RWPE1 (cell line): ENCODE results near the gene CCDC178.

Experiments
- CTCF ChIA-PET: fragments of 350-600 bp; sonication (Branson Sonifier 250); formaldehyde crosslinking; extraction: SDS; loops from one replicate; lab custom pipeline; 2021; lab: Yijun Ruan, JAX
- POLR2A ChIA-PET: fragments of 400-600 bp; formaldehyde crosslinking; extraction: SDS; loops from one replicate; lab custom pipeline; 2020; ENCODE audit warnings: antibody characterized with exemption; ENCODE audit not compliant: low non-redundant PET; lab: Yijun Ruan, JAX
- DNase-seq: peaks from one replicate; pipeline ENCODE4 v3.0.0; 2012; ENCODE audit warnings: low spot score
- H3K27ac ChIP-seq: fragments of 450-650 bp; 2 replicates; pipeline ENCODE4 v1.5.1; 2017
- CTCF ChIP-seq: fragments of 450-650 bp; conservative IDR thresholded peaks from 2 replicates; pipeline ENCODE4 v1.5.1; 2017; ENCODE audit warnings: low read depth, mild to moderate bottlenecking

Gene CCDC178

DNA sequence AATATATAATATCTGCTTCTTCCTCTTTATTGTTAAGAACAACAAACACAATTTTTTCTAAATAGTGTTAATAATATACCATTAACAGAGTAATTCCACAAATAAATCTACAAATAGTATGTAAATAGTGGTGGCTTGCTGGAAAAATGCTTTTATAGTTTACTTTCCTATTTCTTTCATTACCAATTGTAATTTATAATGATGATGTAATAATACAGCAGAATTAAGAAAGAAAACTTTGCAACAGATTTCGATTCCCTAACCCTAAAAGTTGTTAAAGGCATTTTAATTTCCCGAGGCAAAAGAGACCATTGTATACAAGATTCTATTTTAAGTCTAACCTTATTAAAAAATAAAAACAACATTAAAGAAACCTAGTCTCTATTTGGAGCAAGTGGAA, 307.9 kb downstream of the CCDC178 start:
- no peak for TF ChIP-seq CTCF
- no peak for DNase-seq
- CTCF ChIA-PET = no interaction called here
- POLR2A ChIA-PET = no interaction called here
- H3K27ac ChIP-seq = no peak overlapping the region

DNA sequence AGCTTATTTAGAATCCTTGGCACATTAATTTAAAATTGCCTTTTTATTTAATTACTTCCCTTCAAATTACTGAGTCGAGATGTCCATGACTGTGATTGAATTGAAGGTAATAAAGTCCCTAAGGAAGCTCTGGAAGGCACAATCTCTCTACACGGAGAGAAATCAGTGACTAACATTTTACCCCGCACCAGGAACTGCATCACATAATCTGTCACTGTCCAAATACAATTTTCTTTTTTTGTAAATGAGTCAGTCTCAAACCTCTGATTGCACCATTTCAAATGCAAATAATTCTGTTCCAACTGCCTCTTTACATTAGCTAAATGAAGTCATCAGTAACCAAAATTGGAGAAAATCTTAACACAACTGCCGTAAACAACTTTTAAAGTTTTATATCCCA, 311.9 kb downstream of the CCDC178 start:
- no peak for TF ChIP-seq CTCF
- POLR2A ChIA-PET = no interaction called here
- no peak overlapping the region for H3K27ac ChIP-seq
- CTCF ChIA-PET = no interaction called here
- no peak for DNase-seq

DNA sequence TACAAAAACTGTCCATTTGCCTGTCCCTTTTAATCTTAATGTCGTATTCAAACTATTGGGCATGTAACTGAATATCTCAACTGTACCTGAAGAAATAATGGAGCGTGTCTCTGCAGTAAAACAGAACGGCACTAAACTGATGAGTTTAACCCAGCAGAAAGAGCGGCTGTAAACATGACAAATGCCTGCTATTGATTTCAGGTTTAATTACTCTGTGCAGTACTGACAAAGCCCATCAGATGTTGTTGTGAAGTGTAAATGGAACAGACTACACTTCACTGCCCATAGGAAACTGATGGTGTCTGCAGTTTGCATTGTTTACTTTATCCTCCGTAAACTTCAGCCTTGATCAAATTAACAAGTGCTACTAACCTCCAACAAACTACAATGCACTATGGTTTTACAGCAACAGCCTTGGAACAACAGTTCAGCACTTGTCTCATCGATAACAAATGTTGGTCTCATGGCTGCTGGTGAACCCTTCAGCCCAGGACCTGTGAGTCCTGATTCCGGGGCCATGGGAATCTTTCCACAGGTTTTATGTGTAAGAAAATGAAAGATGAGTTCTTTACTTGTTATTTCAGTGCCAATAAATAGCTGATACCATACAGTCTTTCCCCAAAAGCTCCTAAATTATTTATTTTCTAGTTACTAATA, 316.5 kb downstream of the CCDC178 start:
- CTCF ChIA-PET = interaction anchor here (0.6 kb wide), 1 partner anchor 966 kb away, joined by 3 read pairs; no protein-coding TSS in a partner anchor
- no peak for DNase-seq
- no peak overlapping the region for H3K27ac ChIP-seq
- no peak for TF ChIP-seq CTCF
- POLR2A ChIA-PET = no interaction called here

GRCh38 chr18:33116376-33116775, 324.1 kb downstream of the CCDC178 start:
- DNase-seq = no peak
- CTCF ChIA-PET = interaction anchor here (0.6 kb wide), 1 partner anchor 30 kb away, joined by 3 read pairs; no protein-coding TSS in a partner anchor
- no peak overlapping the region for H3K27ac ChIP-seq
- POLR2A ChIA-PET = no interaction called here
- no peak for TF ChIP-seq CTCF

DNA sequence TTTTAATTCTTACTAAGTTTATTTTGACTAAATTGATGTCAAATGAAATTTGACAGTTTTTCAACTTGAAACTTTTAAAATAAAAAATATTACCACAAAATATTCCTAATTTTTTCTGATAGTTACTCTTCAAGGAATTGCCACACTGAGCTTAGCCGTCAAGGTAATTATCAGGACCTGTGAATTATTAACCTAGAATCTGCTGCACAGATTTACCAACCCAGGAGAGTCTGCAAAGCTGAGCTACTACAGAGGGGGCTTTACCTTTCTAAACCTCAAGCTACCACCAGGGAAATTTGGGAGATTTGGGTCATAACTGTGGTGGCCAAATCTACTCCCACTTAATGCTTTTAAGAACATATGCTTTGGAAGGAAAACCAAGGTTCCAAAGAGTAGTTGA, 324.6 kb downstream of the CCDC178 start:
- H3K27ac ChIP-seq = no peak overlapping the region
- DNase-seq = no peak
- CTCF ChIA-PET = interaction anchor here (0.6 kb wide), 1 partner anchor 29 kb away, joined by 3 read pairs; no protein-coding TSS in a partner anchor
- POLR2A ChIA-PET = no interaction called here
- TF ChIP-seq CTCF = no peak

DNA sequence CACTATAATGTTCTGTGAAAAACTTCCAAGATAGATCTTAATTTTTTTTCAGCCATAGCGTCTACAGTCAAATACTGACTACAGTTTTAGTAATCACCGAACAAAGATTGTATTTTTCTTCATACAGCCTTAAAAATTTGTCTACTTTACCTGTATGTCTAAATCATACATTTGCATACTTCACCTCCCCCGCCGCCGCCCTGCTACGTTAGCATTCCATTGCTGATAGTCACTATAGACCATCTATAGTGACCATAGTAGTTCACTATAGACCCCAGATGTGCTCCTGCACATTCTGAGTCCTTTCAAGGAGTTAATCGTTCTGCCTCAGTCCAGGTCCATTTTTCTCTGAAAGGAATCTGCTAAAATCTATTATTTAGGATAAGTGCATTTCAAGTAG, 325.0 kb downstream of the CCDC178 start:
- POLR2A ChIA-PET = no interaction called here

More for the DNA sequence above, 325.0 kb downstream of the CCDC178 start:
- no peak for TF ChIP-seq CTCF
- H3K27ac ChIP-seq = no peak overlapping the region
- CTCF ChIA-PET = no interaction called here
- DNase-seq = no peak
